Skeletal muscle satellite cell (primary cell): ENCODE results near the gene FHOD3.

Experiments used
- H3K27me3 ChIP-seq: 2 replicates; pipeline ENCODE4 v1.7.0; 2013; ENCODE audit warnings: low read length; ENCODE audit not compliant: control insufficient read depth, insufficient read depth
- H3K36me3 ChIP-seq: 2 replicates; pipeline ENCODE4 v1.7.0; 2013; ENCODE audit warnings: mild to moderate bottlenecking, control low read depth, low read length; ENCODE audit not compliant: insufficient read depth
- H3K4me1 ChIP-seq: 2 replicates; pipeline ENCODE4 v1.7.0; 2013; ENCODE audit warnings: low read length; ENCODE audit not compliant: control insufficient read depth, insufficient read depth
- H3K4me2 ChIP-seq: 2 replicates; pipeline ENCODE4 v1.7.0; 2013; ENCODE audit warnings: mild to moderate bottlenecking, low read length
- H3K4me3 ChIP-seq: 2 replicates; pipeline ENCODE4 v1.7.0; 2013; ENCODE audit warnings: low read length
- H3K9ac ChIP-seq: 2 replicates; pipeline ENCODE4 v1.7.0; 2013; ENCODE audit warnings: mild to moderate bottlenecking, low read depth, low read length, moderate library complexity
- H3K9me3 ChIP-seq: replicated peaks from 2 replicates; pipeline ENCODE4 v1.7.0; 2013; ENCODE audit warnings: mild to moderate bottlenecking, control low read depth, low read length

The FHOD3 gene

GRCh38 chr18:36780748-36781147 is 483.2 kb downstream of the FHOD3 start:
- Histone ChIP-seq H3K27me3 (no peaks in the 10 kb centered on the region), H3K36me3 (no peaks in the 10 kb centered on the region), H3K9ac (no peak overlapping the region), H3K4me3 (no peak overlapping the region), H3K4me1 (no peaks in the 10 kb centered on the region), H3K4me2 (no peak overlapping the region), H3K9me3 (no peaks in the 10 kb centered on the region)

- no peak overlapping the region for H3K9ac ChIP-seq
- H3K36me3 ChIP-seq, result no peaks in the 10 kb centered on the region
- peaks cover 8% of the 10 kb centered on the region for H3K4me1 ChIP-seq
- H3K4me3 ChIP-seq, result no peak overlapping the region
- H3K9me3 ChIP-seq, result no peaks in the 10 kb centered on the region
- H3K27me3 ChIP-seq, result no peaks in the 10 kb centered on the region
- no peak overlapping the region for H3K4me2 ChIP-seq
Measured at GRCh38 chr18:36782710-36783109, 485.2 kb downstream of the FHOD3 start.

GRCh38 chr18:36783792-36784191 is 486.3 kb downstream of the FHOD3 start:
- H3K4me1 ChIP-seq, result peaks cover 8% of the 10 kb centered on the region
- H3K9ac ChIP-seq, result no peak overlapping the region
- H3K36me3 ChIP-seq, result no peaks in the 10 kb centered on the region
- no peak overlapping the region for H3K4me2 ChIP-seq
- no peaks in the 10 kb centered on the region for H3K9me3 ChIP-seq
- no peak overlapping the region for H3K4me3 ChIP-seq
- H3K27me3 ChIP-seq, result no peaks in the 10 kb centered on the region

GRCh38 chr18:36786686-36787085 is 489.2 kb downstream of the FHOD3 start:
- H3K4me1 ChIP-seq, result peaks cover 8% of the 10 kb centered on the region
- H3K36me3 ChIP-seq, result peaks cover 9% of the 10 kb centered on the region
- no peak overlapping the region for H3K9ac ChIP-seq

GRCh38 chr18:36792634-36793283 is 495.2 kb downstream of the FHOD3 start:
- no peak overlapping the region for H3K4me2 ChIP-seq
- H3K9ac ChIP-seq, result no peak overlapping the region
- H3K4me3 ChIP-seq, result no peak overlapping the region
- no peaks in the 10 kb centered on the region for H3K9me3 ChIP-seq
- no peaks in the 10 kb centered on the region for H3K4me1 ChIP-seq
- peaks cover 46% of the 10 kb centered on the region for H3K36me3 ChIP-seq
- no peaks in the 10 kb centered on the region for H3K27me3 ChIP-seq

More at GRCh38 chr18:36786686-36787085, 489.2 kb downstream of the FHOD3 start:
- no peak overlapping the region for H3K4me3 ChIP-seq
- H3K9me3 ChIP-seq, result no peaks in the 10 kb centered on the region
- no peaks in the 10 kb centered on the region for H3K27me3 ChIP-seq
- peak overlapping the region; percentile 46 for H3K4me2 ChIP-seq

- peaks cover 58% of the 10 kb centered on the region for H3K36me3 ChIP-seq
- no peak overlapping the region for H3K4me2 ChIP-seq
- H3K4me3 ChIP-seq, result no peak overlapping the region
- H3K4me1 ChIP-seq, result peaks cover 5% of the 10 kb centered on the region
- H3K9ac ChIP-seq, result no peak overlapping the region
- H3K9me3 ChIP-seq, result no peaks in the 10 kb centered on the region
- no peaks in the 10 kb centered on the region for H3K27me3 ChIP-seq
Measured at GRCh38 chr18:36798738-36799473, 501.4 kb downstream of the FHOD3 start.

GRCh38 chr18:36805105-36805504 is 507.6 kb downstream of the FHOD3 start:
- Histone ChIP-seq H3K36me3 (peaks cover 53% of the 10 kb centered on the region), H3K4me1 (peaks cover 5% of the 10 kb centered on the region), H3K4me3 (no peak overlapping the region), H3K4me2 (no peak overlapping the region), H3K9me3 (no peaks in the 10 kb centered on the region), H3K27me3 (no peaks in the 10 kb centered on the region), H3K9ac (no peak overlapping the region)

- H3K27me3 ChIP-seq, result no peaks in the 10 kb centered on the region
- no peaks in the 10 kb centered on the region for H3K9me3 ChIP-seq
- no peak overlapping the region for H3K4me2 ChIP-seq
- H3K4me3 ChIP-seq, result no peak overlapping the region
- peaks cover 5% of the 10 kb centered on the region for H3K4me1 ChIP-seq
- peaks cover 38% of the 10 kb centered on the region for H3K36me3 ChIP-seq
- no peak overlapping the region for H3K9ac ChIP-seq
Measured at GRCh38 chr18:36808681-36809080, 511.2 kb downstream of the FHOD3 start.

- no peak overlapping the region for H3K9ac ChIP-seq
- H3K9me3 ChIP-seq, result no peaks in the 10 kb centered on the region
- H3K27me3 ChIP-seq, result no peaks in the 10 kb centered on the region
- H3K4me1 ChIP-seq, result peaks cover 5% of the 10 kb centered on the region
- H3K4me2 ChIP-seq, result no peak overlapping the region
- peaks cover 36% of the 10 kb centered on the region for H3K36me3 ChIP-seq
- H3K4me3 ChIP-seq, result no peak overlapping the region
Measured at GRCh38 chr18:36809590-36810381, 512.3 kb downstream of the FHOD3 start.

- Histone ChIP-seq H3K27me3 (no peaks in the 10 kb centered on the region), H3K4me1 (peaks cover 5% of the 10 kb centered on the region), H3K36me3 (peaks cover 20% of the 10 kb centered on the region), H3K9me3 (no peaks in the 10 kb centered on the region), H3K9ac (no peak overlapping the region), H3K4me2 (no peak overlapping the region), H3K4me3 (no peak overlapping the region)
Measured at GRCh38 chr18:36811430-36811829, 513.9 kb downstream of the FHOD3 start.

- Histone ChIP-seq H3K9ac (no peak overlapping the region), H3K4me2 (no peak overlapping the region), H3K9me3 (no peaks in the 10 kb centered on the region), H3K4me1 (peaks cover 5% of the 10 kb centered on the region), H3K27me3 (no peaks in the 10 kb centered on the region), H3K36me3 (peaks cover 18% of the 10 kb centered on the region), H3K4me3 (no peak overlapping the region)
Measured at GRCh38 chr18:36811955-36812354, 514.4 kb downstream of the FHOD3 start.
